Measurements from ENCODE around the gene CBARP.

CBARP gene

GRCh38 chr19:1278713-1279660 lies 41.2 kb upstream of the CBARP start:
- no peak for TF ChIP-seq CTCF (IDR thresholded peaks at IDR 0.05; ENCODE audit: low read depth, low read length)
- DNase-seq (ENCODE audit: extremely low read depth, low read depth): no peak

- no peak for DNase-seq (ENCODE audit: extremely low read depth, low read depth)
- no peak for TF ChIP-seq CTCF (IDR thresholded peaks at IDR 0.05; ENCODE audit: low read depth, low read length)
These were observed 40.3 kb upstream of the CBARP start for GRCh38 chr19:1278074-1278473.

GRCh38 chr19:1277061-1277460 lies 39.3 kb upstream of the CBARP start:
- no peak for DNase-seq (ENCODE audit: extremely low read depth, low read depth)
- TF ChIP-seq CTCF (IDR thresholded peaks at IDR 0.05; ENCODE audit: low read depth, low read length): no peak

GRCh38 chr19:1276628-1277022 lies 38.8 kb upstream of the CBARP start:
- no peak for DNase-seq (ENCODE audit: extremely low read depth, low read depth)
- no peak for TF ChIP-seq CTCF (IDR thresholded peaks at IDR 0.05; ENCODE audit: low read depth, low read length)

- no peak for DNase-seq (ENCODE audit: extremely low read depth, low read depth)
- no peak for TF ChIP-seq CTCF (IDR thresholded peaks at IDR 0.05; ENCODE audit: low read depth, low read length)
These were observed 38.3 kb upstream of the CBARP start for GRCh38 chr19:1275976-1276627.

GRCh38 chr19:1275260-1275975 lies 37.6 kb upstream of the CBARP start, which contains the start of gene FAM174C:
Gene FAM174C, plus strand, starts transcription at chr19:1275530. Its CDS starts 20 bp downstream, at chr19:1275550.
- DNase-seq (ENCODE audit: extremely low read depth, low read depth): peak; percentile 86
- TF ChIP-seq CTCF (IDR thresholded peaks at IDR 0.05; ENCODE audit: low read depth, low read length): no peak
